HCT116 (cell line): ENCODE measurements around the gene KRT79.

Experiments used
- CBX3 ChIP-seq: IDR thresholded peaks from 2 replicates; pipeline ENCODE4 v1.6.1; 2012; ENCODE audit warnings: low read depth
- CEBPB ChIP-seq: IDR thresholded peaks from 2 replicates; pipeline ENCODE4 v1.6.1; 2012; ENCODE audit warnings: low read depth
- EGR1 ChIP-seq: IDR thresholded peaks from 2 replicates; pipeline ENCODE4 v1.6.1; 2012; ENCODE audit warnings: low read depth
- EZH2 ChIP-seq: fragments of 200-600 bp; sonication (generic); IDR thresholded peaks from 2 replicates; pipeline ENCODE4 v1.6.1; 2017; ENCODE audit warnings: antibody characterized with exemption, mixed run types
- EZH2phosphoT487 ChIP-seq: fragments of 200-600 bp; IDR thresholded peaks from 2 replicates; pipeline ENCODE4 v1.6.1; 2018; ENCODE audit warnings: antibody characterized with exemption, borderline replicate concordance
- POLR2A ChIP-seq: IDR thresholded peaks from 2 replicates; pipeline ENCODE4 v1.7.0; 2011; ENCODE audit warnings: borderline replicate concordance; ENCODE audit not compliant: insufficient read depth, insufficient read length; ENCODE audit errors: extremely low read depth
- POLR2AphosphoS5 ChIP-seq: IDR thresholded peaks from 2 replicates; pipeline ENCODE4 v1.6.1; 2011; ENCODE audit warnings: mild to moderate bottlenecking, low read depth, low read length, moderate library complexity
- SP1 ChIP-seq: IDR thresholded peaks from 2 replicates; pipeline ENCODE4 v1.6.1; 2012; ENCODE audit warnings: low read depth
- TCF7L2 ChIP-seq: IDR thresholded peaks from 2 replicates; pipeline ENCODE4 v1.7.0; 2011; ENCODE audit warnings: borderline replicate concordance, inconsistent platforms; ENCODE audit not compliant: insufficient read depth, insufficient read length; ENCODE audit errors: extremely low read depth
- YY1 ChIP-seq: IDR thresholded peaks from 2 replicates; pipeline ENCODE4 v1.6.1; 2011; ENCODE audit warnings: low read length, low read depth, moderate library complexity, mild to moderate bottlenecking; ENCODE audit not compliant: insufficient replicate concordance; ENCODE audit errors: extremely low read depth
- TF ChIP-seq, protein P1 (sequence below), 3 experiments: fragments of 200-600 bp in 1 of 3; sonication (generic) in 1 of 3; IDR thresholded peaks in 2 of 3; conservative IDR thresholded peaks in 1 of 3; 2 replicates each; pipeline ENCODE4 v1.5.1; 2012 to 2017; ENCODE audit warnings: low read depth in 2 of 3, low read length in 2 of 3, antibody characterized with exemption in 1 of 3, borderline replicate concordance in 1 of 3, control low read depth in 1 of 3, mild to moderate bottlenecking in 1 of 3, mixed read lengths in 1 of 3, mixed run types in 1 of 3, moderate library complexity in 1 of 3; ENCODE audit not compliant: insufficient read depth in 1 of 3
- TF ChIP-seq, protein P2 (sequence below): IDR thresholded peaks from 2 replicates; pipeline ENCODE4 v1.6.1; 2012
- TF ChIP-seq, protein P3 (sequence below): IDR thresholded peaks from 2 replicates; pipeline ENCODE4 v1.6.1; 2012
- TF ChIP-seq, protein P4 (sequence below): IDR thresholded peaks from 2 replicates; pipeline ENCODE4 v1.6.1; 2012; ENCODE audit warnings: low read depth

DNA sequence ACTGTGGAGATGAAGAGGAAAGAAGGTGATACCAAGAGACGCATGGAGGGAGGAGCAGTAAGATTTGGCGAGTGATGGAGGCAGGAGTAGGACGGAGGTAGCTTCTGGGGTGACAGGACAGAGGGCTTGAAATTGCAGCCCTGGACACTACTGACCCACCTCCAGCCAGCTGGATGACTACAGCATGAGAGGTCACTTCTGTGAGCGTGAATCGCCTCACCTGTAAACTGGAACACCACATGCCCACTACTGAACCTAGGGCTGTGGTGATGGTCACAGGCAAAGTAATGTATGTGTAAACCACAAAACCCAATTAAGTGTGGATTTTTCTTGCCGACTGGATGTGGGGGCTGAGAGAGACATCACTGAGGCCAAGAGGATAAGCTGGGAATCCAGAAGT lies 13.6 kb downstream of the KRT79 start:
- TF ChIP-seq POLR2AphosphoS5 (no peak), POLR2A (no peak), CBX3 (no peak), CEBPB (no peak), EZH2phosphoT487 (no peak), YY1 (no peak), SP1 (no peak), TCF7L2 (no peak), EGR1 (no peak), EZH2 (no peak)
- TF ChIP-seq, protein P1, sequence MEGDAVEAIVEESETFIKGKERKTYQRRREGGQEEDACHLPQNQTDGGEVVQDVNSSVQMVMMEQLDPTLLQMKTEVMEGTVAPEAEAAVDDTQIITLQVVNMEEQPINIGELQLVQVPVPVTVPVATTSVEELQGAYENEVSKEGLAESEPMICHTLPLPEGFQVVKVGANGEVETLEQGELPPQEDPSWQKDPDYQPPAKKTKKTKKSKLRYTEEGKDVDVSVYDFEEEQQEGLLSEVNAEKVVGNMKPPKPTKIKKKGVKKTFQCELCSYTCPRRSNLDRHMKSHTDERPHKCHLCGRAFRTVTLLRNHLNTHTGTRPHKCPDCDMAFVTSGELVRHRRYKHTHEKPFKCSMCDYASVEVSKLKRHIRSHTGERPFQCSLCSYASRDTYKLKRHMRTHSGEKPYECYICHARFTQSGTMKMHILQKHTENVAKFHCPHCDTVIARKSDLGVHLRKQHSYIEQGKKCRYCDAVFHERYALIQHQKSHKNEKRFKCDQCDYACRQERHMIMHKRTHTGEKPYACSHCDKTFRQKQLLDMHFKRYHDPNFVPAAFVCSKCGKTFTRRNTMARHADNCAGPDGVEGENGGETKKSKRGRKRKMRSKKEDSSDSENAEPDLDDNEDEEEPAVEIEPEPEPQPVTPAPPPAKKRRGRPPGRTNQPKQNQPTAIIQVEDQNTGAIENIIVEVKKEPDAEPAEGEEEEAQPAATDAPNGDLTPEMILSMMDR (IDR thresholded peaks at IDR 0.05 in 2 of 3, conservative IDR thresholded peaks at IDR 0.05 in 1 of 3; ENCODE audit: borderline replicate concordance in 1 of 3, insufficient read depth in 1 of 3, low read depth in 2 of 3, low read length in 2 of 3): no peak
- TF ChIP-seq, protein P2, sequence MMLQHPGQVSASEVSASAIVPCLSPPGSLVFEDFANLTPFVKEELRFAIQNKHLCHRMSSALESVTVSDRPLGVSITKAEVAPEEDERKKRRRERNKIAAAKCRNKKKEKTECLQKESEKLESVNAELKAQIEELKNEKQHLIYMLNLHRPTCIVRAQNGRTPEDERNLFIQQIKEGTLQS: no peak
- TF ChIP-seq, protein P3, sequence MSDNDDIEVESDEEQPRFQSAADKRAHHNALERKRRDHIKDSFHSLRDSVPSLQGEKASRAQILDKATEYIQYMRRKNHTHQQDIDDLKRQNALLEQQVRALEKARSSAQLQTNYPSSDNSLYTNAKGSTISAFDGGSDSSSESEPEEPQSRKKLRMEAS: no peak
- TF ChIP-seq, protein P4, sequence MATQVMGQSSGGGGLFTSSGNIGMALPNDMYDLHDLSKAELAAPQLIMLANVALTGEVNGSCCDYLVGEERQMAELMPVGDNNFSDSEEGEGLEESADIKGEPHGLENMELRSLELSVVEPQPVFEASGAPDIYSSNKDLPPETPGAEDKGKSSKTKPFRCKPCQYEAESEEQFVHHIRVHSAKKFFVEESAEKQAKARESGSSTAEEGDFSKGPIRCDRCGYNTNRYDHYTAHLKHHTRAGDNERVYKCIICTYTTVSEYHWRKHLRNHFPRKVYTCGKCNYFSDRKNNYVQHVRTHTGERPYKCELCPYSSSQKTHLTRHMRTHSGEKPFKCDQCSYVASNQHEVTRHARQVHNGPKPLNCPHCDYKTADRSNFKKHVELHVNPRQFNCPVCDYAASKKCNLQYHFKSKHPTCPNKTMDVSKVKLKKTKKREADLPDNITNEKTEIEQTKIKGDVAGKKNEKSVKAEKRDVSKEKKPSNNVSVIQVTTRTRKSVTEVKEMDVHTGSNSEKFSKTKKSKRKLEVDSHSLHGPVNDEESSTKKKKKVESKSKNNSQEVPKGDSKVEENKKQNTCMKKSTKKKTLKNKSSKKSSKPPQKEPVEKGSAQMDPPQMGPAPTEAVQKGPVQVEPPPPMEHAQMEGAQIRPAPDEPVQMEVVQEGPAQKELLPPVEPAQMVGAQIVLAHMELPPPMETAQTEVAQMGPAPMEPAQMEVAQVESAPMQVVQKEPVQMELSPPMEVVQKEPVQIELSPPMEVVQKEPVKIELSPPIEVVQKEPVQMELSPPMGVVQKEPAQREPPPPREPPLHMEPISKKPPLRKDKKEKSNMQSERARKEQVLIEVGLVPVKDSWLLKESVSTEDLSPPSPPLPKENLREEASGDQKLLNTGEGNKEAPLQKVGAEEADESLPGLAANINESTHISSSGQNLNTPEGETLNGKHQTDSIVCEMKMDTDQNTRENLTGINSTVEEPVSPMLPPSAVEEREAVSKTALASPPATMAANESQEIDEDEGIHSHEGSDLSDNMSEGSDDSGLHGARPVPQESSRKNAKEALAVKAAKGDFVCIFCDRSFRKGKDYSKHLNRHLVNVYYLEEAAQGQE: no peak
